GM18951 (cell line): ENCODE data around the gene LEP.
"Not testable (repeated sequence)": the region's sequence is repeated elsewhere in the genome, so short reads cannot be mapped to it uniquely, and the experiment has no call there.

ENCODE experiments used
- POLR2A ChIP-seq: IDR thresholded peaks from 4 replicates; pipeline ENCODE4 v1.6.1; 2011; ENCODE audit warnings: mild to moderate bottlenecking; ENCODE audit not compliant: insufficient read length, insufficient read depth; ENCODE audit errors: extremely low read depth
- in situ Hi-C: fragments of 300-500 bp; cut with MboI; formaldehyde crosslinking; loops from one replicate; pipeline ENCODE4 v1.12.0; 2022; ENCODE audit warnings: low sequenced_read_pairs, mixed read lengths, inconsistent platforms; ENCODE audit not compliant: unreplicated experiment

The LEP gene

GRCh38 chr7:128217967-128218652 lies 23.0 kb upstream of the LEP start:
- in situ Hi-C loops = no loop called here

GRCh38 chr7:128219636-128220035 lies 21.4 kb upstream of the LEP start:
- TF ChIP-seq POLR2A = no peak
- in situ Hi-C loops = no loop called here

More at GRCh38 chr7:128217967-128218652, 23.0 kb upstream of the LEP start:
- no peak for TF ChIP-seq POLR2A

GRCh38 chr7:128221929-128222403 lies 19.1 kb upstream of the LEP start:
- in situ Hi-C loops = no loop called here
- TF ChIP-seq POLR2A = no peak

- in situ Hi-C loops = no loop called here
- TF ChIP-seq POLR2A = no peak
These were observed 14.7 kb upstream of the LEP start for GRCh38 chr7:128226132-128226980.

GRCh38 chr7:128227271-128227670 lies 13.8 kb upstream of the LEP start:
- in situ Hi-C loops = no loop called here

GRCh38 chr7:128231021-128231420 lies 10.1 kb upstream of the LEP start:
- no peak for TF ChIP-seq POLR2A
- in situ Hi-C loops = no loop called here

More at GRCh38 chr7:128227271-128227670, 13.8 kb upstream of the LEP start:
- TF ChIP-seq POLR2A = no peak

GRCh38 chr7:128231677-128232076 lies 9.4 kb upstream of the LEP start:
- TF ChIP-seq POLR2A = no peak
- in situ Hi-C loops = no loop called here

GRCh38 chr7:128233471-128233870 lies 7.6 kb upstream of the LEP start:
- no peak for TF ChIP-seq POLR2A
- in situ Hi-C loops = no loop called here

GRCh38 chr7:128234476-128235026 lies 6.5 kb upstream of the LEP start:
- in situ Hi-C loops = no loop called here

GRCh38 chr7:128235471-128235870 lies 5.6 kb upstream of the LEP start:
- no peak for TF ChIP-seq POLR2A
- in situ Hi-C loops = no loop called here

More at GRCh38 chr7:128234476-128235026, 6.5 kb upstream of the LEP start:
- no peak for TF ChIP-seq POLR2A

GRCh38 chr7:128236924-128237586 lies 4.0 kb upstream of the LEP start:
- in situ Hi-C loops = no loop called here
- TF ChIP-seq POLR2A = no peak

- in situ Hi-C loops = not testable (repeated sequence)
These were observed 1.9 kb upstream of the LEP start for GRCh38 chr7:128239146-128239545.

- in situ Hi-C loops = no loop called here
- TF ChIP-seq POLR2A = no peak
These were observed 1.6 kb downstream of the LEP start for GRCh38 chr7:128242661-128243060.

GRCh38 chr7:128243273-128243672 lies 2.2 kb downstream of the LEP start:
- in situ Hi-C loops = no loop called here
- no peak for TF ChIP-seq POLR2A
